Activated CD4-positive, alpha-beta T cell treated with anti-CD3 and anti-CD28 coated beads, Interleukin-2, amount 50 U/mL, for 24 hours (primary cell): Measurements from ENCODE around the gene SLC35F3.
"Not testable (repeated sequence)": the region's sequence is repeated elsewhere in the genome, so short reads cannot be mapped to it uniquely, and the experiment has no call there.

Experiments
- DNase-seq, 2 donors: peaks; one replicate each; pipeline ENCODE4 v3.0.0-alpha.2; 2020; ENCODE audit warnings: low read depth in 1 of 2, low spot score in 1 of 2

SLC35F3 gene

GRCh38 chr1:234277161-234277868 lies 372.8 kb downstream of the SLC35F3 start:
- no peak for DNase-seq

DNA sequence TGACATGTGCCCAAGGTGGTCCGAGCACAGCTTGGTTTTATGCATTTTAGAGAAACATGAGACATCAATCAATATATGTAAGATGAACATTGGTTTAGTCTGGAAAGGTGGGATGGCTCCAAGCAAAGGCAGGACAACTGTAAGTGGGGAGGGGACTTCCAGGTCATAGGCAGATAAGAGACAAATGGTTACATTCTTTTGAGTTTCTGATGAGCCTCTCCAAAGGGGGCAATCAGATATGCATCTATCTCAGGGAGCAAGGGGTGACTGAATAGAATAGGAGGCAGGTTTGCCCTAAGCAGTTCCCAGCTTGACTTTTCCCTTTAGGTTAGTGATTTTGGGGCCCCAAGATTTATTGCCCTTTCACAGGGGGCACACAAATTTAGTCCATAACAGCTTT lies 374.5 kb downstream of the SLC35F3 start:
- no peak for DNase-seq

- DNase-seq = no peak
Measured at GRCh38 chr1:234280500-234280899, 376.0 kb downstream of the SLC35F3 start.

GRCh38 chr1:234281826-234282489 lies 377.5 kb downstream of the SLC35F3 start:
- DNase-seq = no peak

DNA sequence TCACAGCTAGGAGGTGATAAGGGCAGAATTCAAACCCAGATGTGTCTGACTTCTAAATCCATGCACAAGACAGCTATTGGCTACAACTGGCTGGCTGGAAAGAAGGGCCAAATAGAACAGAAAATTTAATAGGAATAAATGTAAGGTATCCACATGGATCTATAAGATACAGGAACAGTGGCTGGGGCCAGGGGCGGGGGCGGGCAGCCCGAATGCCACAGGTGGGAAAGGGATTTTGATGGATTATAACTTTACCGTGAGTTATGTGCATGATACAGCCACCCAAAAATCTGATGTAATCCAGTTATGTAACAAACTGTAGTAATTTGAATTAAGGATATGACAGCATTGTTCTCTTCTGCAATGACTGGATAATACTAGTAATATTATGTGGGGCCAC lies 381.7 kb downstream of the SLC35F3 start:
- DNase-seq = no peak

DNA sequence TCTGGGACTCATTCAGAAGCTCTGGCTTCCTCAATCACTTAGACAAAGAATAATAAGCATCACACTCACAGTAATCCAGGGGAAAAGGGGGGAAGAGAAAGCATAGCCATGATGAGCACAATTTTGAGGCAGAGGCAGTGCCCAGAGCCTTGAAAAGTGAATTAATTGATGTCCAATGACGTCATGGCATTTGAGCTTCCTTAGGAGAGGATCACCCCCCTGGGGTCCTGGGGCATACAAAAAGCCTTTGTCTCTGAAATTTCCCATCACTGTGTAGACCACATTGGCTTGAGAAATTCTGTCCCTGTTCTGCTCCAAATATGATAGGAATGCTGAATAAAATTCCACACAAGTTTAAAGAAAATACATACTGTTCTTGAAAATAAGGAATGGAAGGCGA lies 384.5 kb downstream of the SLC35F3 start:
- no peak for DNase-seq

GRCh38 chr1:234289538-234290305 lies 385.2 kb downstream of the SLC35F3 start:
- no peak for DNase-seq

- no peak for DNase-seq
Measured at GRCh38 chr1:234292011-234292410, 387.5 kb downstream of the SLC35F3 start.

- no peak for DNase-seq
Measured at GRCh38 chr1:234292548-234292947, 388.1 kb downstream of the SLC35F3 start.

DNA sequence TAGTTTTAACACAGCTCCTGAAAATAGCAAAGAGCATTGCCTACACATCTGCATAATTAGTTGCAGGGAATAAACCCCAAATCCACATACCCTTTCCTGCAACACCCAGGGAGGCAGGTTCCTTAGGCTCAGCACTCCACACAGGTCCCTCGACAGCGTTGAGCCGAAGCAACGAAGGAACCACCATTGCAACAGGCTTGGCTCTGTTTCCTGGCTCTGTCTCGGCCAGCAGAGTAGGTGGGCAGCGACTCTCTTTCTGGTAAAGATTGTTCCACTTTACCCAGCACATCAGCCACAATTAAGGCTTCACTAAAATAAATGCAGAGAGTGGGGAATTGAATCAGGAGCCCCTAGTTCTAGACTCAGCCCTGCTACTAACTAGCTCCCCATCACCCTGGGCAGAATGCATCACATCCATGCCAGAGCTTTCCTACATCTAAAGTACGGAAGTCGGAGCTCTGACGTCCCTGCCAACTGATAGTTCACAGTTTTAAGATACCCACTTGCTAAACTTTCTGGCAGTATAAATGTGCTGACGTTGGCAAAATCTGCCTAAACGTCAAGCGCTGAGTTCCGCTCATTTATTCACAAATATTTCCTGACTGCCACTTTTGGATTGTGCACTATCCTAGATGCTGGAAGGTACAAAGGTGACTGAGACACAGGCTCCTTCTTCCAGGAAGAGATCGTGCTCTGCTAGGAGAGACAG lies 389.8 kb downstream of the SLC35F3 start:
- DNase-seq = no peak

DNA sequence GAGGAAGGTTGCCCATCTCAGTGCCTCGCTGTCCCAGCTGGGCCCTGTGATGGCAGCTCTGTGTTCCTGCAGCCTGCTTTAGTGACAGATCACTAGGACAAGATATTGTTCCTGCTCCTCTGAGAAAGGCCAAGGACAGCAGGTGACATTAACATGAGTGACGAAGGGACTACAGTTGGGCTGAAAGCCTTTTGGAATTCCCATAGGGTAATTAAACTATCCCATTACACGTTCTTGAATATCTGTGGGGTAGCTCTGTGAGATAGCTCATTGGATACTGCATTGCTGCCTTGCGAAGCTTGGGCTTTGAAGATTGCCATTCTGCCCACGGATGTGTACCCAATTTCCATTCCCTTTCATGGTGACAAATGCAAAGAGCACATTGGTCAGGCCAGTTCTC lies 390.6 kb downstream of the SLC35F3 start:
- no peak for DNase-seq

DNA sequence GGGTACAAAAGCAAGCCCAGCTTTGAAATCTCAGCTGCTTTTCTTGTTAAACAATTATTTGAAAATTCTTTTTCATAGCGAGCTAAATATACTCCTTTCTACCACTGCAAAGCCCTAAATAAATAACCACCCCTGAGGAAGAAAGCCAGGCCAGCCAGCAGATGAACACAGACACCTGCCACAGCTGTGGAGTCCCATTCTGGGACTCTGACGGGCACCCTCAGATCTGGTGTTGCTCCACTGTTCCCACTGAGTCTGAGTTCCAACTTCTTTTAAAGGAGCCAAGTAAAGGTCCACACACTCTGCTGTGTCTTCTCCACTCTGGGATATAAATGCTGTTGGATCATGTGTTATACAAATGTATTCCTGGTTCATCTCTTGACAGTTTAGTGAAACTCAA lies 391.1 kb downstream of the SLC35F3 start:
- DNase-seq = no peak

DNA sequence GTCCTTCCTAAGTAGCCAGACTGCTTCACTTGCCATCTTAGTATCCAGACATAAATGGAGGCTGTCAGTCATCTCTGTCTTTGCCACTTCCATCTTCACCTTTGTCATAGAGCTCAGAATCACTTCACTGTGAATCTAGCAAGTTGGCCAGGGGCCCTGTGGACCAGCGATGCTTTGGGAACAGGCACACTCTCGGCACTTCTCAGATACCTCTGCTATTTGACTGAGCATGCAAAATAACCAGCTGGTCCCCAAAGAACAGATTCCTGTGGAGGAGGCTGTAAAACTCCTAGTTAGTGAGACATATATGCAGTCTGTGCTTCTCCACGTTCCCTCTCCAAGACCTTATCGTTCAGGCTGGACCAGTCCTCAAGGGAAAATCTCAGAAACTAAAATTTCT lies 392.0 kb downstream of the SLC35F3 start:
- DNase-seq = no peak

DNA sequence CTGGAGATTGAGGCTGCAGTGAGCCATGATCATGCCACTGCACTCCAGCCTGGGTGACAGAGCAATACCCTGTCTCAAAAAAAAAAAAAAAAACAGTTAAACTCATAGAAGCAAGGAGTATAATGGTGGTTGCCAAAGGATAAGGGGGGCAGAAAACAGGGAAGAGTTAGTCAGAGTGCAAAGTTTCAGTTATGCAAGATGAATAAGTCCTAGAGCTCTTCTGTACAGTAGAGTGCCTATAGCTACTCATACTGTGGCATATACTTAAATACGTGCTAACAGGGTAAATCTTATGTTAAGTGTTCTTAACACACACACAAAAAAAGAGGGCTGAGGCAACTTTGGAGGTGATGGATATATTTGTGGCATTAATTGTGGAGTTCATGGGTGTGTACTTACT lies 393.2 kb downstream of the SLC35F3 start:
- no peak for DNase-seq

DNA sequence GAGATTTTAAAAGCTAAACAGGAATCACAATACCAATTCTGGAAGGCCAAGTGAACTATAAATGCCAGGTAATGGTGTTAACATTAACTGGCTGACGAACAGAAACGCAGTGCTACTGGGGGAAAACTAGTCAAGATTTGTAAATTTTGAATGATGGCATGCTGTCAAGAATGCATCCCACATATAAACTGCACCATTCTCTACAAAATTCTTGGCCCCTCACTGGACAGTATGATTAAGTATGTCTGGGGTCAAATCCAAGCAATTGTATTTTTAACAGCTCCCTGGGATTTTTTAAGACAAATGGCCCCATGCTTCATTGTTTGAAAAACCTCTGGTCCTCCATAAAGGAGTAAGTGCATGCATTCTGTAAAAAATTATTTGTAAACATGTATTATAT lies 395.6 kb downstream of the SLC35F3 start:
- DNase-seq = no peak

GRCh38 chr1:234301663-234302062 lies 397.2 kb downstream of the SLC35F3 start:
- DNase-seq = not testable (repeated sequence)

DNA sequence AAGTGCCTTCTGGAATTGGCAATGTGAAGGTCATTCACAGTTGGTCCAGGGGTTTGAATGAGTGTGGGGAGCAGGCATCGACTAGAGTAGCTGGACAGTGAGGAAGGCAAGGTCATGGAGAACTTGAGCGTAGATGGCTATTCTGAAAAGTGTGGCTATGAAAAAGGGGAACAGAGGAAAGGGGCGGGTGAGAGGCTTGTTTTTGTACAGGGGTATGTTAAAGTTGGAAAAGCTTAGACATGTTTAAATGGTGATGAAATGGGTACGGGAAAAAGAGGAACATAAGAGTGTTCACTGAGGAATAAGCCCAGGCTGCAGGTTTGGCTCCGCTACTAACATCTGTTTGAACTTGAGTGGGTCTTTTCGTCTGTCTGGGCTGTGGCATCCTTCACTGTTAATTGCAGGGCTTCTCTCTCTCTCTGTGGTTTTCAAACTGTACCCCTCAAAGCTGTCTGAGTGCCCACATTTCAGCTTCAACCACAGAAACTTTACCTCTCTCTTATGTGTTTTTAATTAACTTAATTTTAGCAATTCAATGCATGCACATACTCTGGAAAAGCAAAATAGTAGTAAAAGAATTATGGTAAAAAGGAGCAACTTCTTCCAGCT lies 398.0 kb downstream of the SLC35F3 start:
- DNase-seq = no peak

GRCh38 chr1:234303231-234303630 lies 398.8 kb downstream of the SLC35F3 start:
- no peak for DNase-seq

DNA sequence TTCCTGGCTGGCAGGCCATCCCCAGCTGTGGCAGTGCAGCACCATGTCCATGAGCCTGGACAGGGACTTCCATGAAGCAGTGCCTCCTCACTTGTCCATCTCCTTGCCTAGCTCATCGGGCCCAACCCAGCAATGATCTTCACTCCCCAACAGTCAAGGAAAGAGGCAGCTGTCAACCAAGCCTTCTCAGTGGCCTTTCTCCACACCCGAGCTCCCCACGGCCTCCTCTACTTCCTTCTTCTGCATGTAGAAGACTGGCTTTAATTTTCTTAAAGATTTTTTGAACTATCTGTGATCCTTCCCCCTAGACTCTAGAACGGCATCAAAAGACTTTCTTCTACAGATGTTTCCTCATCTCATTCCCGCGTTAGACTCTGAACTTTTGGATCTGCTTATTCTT lies 403.2 kb downstream of the SLC35F3 start:
- DNase-seq = no peak

GRCh38 chr1:234309243-234309597 lies 404.7 kb downstream of the SLC35F3 start:
- no peak for DNase-seq
